Tongue (tissue), 2 donors: Measurements from ENCODE around the gene AWAT2. TPM values are rescaled to one million over a fixed set of nuclear protein-coding genes. Genes with fewer than 3 reads are reported as not detected.

Source experiments
- DNase-seq: peaks from one replicate; pipeline ENCODE4 v3.0.0-alpha.2; 2015
- total RNA-seq: library from RNA; depleted of rRNA; stranded (reverse); fragments of >200 nt; gene quantifications from one replicate; pipeline ENCODE4 v1.2.3, GENCODE V29; 2014

Gene AWAT2, protein sequence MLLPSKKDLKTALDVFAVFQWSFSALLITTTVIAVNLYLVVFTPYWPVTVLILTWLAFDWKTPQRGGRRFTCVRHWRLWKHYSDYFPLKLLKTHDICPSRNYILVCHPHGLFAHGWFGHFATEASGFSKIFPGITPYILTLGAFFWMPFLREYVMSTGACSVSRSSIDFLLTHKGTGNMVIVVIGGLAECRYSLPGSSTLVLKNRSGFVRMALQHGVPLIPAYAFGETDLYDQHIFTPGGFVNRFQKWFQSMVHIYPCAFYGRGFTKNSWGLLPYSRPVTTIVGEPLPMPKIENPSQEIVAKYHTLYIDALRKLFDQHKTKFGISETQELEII
- total RNA-seq = not detected

DNA sequence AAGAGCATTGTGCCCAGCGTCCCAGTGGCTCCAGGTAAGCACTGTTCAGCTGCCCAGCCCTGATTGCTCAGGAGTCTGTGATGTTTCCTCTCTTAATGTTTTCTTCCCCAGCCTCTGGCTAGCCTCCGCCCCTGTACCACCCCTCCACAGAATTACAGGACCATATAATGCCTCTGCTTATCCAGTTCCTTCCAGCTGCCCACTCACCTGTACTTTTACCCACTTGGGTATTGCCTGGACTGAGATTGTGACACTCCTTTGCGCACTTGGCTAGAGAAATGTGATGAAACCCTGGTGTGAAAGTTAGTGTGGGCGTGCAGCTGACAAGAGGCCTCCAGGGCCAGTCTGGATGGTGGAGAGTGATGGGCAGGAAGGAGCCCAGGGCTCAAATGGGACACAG is at the start of gene AWAT2:
Gene AWAT2, minus strand, starts transcription at position 14 of the 400 bp plus-strand sequence. Its CDS starts 6 bp downstream, at position 8.
- DNase-seq = no peak

DNA sequence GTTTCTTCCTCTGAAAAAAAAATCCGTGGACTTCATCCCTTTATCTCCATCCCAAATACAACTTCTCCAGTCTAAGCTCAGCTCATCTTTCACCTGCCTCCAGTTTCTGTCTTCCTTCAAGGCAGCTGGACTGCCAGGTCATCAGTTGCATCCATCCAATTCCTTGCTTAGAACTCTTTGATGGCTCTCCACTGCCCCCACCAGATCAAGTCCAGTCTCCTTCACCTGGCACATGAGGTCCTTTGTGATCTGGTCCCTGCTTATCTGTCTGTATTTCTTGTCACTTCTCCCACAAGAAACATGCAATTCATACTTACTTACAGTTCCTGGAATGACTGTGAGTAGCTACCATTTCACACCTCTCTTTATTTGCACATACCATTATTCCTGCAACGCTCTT is 46.3 kb upstream of the AWAT2 start:
- DNase-seq = no peak

DNA sequence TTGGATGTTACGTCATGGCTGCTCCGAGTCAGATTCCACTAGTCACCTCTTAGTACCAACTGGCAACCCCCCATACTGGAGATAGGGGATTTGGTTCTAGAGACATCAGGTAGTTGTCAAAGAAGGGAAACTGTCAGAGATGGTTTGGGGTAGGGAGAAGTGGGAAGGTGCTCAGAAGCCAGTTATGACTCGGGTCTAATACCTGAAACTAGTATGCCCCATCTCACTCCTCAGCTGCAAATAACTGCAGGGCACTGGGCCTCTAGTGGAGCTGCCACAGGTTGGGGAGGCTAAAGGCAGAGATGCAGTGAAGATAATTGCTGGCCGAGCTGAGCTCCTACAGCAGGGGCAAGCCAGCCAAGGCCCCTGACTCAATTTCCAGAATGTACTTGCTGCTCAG is 42.5 kb upstream of the AWAT2 start:
- no peak for DNase-seq

DNA sequence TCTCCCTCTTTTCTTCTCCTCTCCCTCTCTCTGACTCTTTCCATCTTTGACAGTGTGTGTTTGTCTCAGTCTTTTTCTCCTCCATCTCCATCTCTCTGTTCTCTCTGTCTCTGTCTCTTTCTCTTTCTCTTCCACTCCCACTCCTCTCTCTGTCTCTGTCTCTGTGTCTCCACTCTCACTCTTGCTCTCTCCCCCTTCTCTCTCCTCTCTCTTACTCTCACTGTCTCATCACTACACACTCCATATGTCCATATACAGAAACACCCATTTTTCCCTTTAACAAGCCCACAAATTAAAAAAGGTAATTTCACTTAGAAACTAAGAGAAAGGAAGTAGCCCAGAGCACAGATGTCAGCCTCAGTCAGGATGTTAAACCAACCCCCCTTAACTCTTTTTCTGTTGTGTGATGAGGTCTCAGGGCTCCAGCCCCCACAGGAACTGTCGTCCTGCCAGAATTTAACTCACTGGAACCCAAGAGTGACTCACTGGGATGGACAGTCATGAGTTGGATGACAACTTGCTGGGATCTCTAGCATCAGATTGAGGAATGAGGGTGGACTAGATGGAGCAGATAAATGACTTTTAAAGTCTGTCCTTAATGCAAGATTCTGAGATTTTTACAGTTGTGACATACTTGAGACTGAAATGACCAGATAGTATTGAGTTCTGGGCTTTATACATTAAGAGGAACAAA is 40.0 kb upstream of the AWAT2 start:
- DNase-seq = no peak

DNA sequence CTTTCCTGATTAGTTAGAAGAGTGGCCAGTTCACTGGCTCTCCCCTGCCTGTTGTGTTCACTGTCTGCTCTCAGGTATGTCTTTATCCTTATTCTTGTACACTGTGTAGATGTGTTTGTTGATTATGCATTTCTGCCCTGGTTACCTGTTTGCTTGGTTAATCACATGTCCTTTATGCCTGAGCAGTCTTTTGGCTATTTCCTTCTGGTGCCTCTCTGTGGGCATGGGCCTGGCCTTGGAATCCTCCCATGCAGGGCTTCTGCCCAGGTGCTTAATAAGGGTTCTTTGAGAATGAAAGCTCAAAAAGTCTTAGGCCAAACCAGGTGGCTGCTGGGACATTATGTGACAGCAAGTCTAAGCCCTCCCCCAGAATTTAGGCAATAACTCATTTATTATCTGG is 39.0 kb upstream of the AWAT2 start:
- no peak for DNase-seq

DNA sequence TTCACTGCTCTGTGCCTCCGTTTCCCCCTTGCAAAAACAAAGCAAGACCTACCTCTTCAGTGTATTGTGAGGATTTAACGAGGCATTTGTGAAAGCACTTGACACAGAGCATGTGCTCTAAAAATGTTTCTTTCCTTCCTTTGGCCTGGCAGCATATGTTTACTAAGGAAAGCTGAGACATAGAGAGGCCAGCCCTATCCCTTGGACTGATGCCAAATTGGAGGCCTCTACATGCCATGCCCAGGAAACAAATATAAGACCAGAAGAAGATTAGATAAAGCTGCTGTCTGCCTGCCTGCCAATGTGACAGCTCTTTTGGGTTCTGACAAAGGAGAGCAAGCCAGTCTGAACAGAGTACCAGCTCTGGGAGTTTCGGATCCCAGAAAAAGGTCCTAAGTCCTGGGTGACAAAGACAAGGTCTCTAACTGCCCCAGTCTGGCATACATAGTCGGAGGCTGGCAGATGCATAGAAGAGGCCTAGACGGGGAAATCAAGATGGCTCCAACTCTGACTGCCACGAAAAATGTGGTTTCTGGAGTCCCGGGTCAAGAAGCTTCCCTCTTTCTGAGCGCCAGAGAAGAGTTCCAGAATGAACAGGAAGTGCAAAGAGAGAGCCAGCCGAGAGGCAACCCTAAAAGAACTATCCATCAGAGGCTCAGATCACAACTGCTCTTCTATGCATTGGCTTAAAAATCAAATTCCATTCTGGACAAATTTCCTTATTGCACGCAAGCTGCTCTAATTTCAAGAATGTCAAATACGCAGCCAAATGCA is 38.3 kb upstream of the AWAT2 start:
- peak; percentile 72 for DNase-seq

DNA sequence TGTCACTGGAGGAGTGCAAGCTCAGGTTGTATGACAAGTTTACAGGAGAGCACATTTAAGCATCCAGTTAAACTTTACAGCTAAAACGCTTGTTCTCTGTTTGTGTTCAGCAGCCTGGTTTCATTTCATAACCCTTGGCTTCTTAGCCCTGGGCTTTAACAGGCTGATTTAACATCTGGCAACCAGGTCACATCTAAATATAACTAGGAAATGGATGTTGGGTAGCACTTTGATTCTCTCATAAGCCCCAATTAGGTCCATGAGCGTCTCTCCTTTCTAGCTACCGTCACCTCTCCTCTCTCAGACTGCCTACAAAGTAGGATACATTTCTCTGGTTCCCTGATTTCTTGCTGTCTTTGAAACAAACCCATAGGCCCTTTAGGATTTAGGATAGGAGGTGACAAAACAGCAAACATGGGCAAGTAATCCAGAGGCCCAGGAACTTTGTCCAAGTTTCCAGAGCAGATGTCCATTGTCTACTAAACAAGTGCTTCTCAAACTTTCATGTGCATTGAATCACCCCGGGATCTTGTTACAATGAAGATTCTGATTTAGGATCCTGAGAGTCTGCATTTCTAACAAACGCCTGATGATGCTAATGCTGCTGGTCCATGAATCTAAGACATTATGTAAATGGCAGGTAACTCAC is 35.0 kb upstream of the AWAT2 start:
- peak; percentile 7 for DNase-seq

DNA sequence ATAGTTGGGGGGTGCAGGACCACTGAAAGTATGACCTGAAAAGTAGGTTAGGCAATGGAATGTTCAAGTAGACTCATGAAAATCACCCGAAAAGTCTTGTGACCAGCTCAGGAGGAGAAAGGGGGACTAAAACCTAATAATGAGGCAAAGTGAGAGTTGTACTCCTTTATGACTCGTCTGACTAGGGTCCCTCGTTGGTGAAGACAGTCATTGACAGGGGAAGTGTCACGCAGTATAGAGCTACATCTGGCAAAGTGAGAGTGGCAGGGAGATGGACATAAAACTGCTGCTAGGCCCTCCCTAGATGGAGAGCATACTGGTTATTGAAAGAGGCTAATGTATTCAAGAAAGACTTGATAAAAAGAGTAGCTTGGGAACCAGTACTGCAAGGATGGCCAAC is 33.0 kb upstream of the AWAT2 start:
- DNase-seq = no peak

DNA sequence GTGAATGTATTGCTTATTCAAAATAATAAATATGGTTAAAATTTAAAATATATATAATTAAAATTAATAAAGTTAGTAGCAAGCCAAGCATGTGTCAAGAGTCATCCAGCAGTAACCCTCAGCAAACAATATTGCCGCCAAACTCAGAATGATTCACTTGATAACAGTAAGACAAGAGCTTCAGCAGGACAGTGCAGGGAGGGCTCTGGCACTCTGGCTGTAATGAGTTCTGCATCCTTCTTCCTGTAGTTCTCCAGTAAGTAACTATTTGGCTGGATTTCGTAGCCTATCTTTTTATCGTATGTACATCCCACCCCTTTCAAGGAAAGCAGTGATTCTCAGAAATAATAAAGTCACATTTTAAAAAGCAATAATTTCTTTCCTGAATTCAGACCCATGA is 30.1 kb upstream of the AWAT2 start:
- DNase-seq = no peak

DNA sequence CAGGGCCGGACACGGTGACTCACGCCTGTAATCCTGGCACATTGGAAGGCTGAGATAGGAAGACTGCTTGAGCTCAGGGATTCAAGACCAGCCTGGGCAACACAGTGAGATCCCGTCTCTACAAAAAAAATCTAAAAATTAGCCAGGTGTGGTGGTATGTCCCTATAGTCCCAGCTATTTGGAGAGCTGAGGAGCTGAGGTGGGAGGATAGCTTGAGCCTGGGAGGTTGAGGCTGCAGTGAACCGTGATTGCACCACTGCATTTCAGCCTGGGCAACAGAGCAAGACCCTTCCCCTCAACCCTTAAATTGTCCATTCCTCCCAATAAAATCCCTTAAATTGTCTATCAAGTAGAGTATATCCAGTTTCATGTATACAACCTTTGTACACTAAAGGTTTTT is 29.6 kb upstream of the AWAT2 start:
- no peak for DNase-seq

DNA sequence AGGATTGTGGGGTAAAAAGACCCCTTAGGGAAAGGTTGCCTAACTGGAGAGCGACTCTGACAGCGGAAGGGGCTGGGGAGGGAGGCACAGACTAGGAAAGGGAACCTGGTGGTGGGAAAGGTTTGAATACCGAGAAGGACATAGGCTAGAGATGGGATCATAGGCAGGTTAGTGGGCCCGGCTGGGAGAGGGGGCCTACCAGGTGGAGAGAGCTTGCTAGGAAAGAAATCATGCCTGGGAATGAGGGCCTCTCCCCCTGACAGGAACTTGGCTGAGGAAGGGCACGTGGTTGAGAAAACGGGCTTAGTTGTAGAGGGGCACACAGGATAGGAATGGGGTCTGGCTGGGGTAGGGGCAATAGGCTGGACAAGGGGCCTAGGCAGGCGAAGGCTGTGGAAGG is 16.9 kb upstream of the AWAT2 start:
- no peak for DNase-seq

DNA sequence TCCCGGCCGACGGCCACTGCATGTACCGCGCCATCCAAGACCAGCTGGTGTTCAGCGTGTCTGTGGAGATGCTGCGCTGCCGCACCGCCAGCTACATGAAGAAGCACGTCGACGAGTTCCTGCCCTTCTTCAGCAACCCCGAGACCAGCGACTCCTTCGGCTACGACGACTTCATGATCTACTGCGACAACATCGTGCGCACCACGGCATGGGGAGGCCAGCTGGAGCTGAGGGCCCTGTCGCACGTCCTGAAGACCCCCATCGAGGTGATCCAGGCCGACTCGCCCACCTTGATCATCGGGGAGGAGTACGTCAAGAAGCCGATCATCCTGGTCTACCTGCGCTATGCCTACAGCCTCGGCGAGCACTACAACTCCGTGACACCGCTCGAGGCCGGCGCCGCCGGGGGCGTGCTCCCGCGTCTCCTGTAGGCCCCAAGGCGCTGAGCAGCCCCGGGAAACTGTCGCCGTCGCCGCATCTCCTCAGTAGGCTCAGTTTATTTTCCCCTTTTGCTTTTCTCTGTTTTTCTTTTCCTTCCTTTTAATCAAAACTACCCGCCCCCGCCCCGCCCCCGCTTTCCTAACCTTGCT is 13.3 kb upstream of the AWAT2 start:
- DNase-seq = no peak

DNA sequence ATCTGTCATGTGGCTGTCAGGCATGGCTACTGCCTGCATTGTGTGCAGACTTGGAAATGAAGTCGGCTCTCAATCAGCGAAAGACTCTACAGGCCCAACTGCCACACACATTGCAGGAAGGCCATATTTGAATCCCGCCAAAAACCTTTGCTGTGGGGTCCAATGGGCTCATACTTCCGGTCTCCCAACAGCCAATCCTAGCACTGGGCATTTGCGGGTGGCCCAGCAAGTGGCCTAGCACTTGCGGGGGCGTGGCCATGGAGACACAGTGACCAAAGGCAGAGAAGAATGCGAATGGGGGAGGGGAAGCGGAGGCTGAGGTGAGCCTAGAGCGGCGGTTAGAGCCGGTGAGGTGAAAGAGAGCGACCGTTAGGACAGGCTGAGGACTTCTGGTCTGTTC is 12.3 kb upstream of the AWAT2 start, which contains the start of gene OTUD6A:
Gene OTUD6A, plus strand, starts transcription at position 382 of the 400 bp plus-strand sequence. CDS start 68 bp downstream, outside the sequence.
- DNase-seq = no peak

DNA sequence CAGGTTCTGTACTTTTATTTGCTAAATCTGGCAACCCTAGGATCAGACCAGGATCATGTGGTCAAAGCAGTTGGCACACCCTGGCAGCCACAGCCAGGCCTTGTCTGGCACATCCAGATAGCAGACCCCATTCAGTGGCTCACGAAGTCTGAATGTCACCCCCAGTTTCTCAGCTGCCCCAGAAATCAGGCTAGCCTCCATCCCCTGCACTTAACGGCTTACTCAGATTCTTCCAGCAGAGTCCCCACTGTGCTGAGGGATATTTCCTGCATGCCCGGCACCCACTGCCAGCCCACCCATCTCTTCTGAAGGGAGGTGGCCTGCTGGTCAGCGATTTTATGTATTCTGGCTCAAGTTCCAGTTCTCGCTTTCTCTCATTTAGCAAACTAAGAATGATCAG is 4.7 kb upstream of the AWAT2 start:
- no peak for DNase-seq

DNA sequence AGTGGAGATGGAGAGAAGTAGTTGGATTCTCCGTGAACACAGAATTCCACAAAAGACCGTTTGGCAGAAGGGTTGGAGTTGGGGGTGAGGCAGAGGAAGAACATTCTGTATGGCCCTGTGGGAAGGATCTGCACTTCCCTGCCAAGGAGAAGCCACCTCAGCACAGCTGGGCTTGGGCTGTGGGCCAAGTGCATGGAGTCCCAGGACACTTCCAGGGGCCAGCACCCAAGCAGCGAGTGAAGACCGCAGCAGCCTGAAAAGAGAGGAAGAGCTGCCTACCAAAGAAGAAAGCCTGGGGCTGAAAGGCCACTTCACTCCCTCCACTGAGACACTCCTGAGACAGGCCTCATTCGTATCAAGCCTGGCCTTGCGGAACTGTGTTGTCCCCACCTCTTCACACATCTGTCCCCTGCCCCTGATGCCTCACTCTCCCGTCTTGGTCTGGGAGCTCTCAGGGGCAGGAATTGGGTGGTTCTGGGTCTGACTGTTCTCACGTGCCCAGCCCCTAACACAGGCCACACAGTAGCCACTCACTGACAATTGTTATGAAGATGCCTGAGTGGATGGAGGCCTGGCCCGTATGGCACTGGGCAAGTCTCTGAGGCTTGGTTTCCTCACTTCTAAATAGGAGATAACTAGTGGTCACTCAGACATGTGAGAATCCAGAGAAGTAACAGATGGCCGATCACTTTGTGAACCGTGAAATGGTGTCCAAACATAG is 3.3 kb upstream of the AWAT2 start:
- no peak for DNase-seq

DNA sequence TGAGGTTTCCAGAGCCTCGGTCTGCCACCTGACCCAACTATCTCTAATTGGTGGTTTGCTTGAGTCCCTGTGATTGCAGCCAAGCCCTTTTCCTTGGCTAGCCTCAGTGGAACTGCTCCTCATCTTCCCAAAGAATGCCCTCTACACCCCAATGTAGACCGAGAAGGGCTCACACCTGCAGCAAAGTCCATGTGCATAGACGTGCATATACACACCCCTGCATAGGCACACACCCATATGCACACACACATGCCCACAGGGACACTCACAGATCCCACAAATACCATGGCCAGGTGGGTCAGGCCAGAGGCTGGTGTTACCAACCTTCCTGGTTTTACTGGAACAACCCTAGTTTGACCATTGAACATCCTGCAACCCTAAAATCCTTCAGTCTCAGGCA is 332 bp downstream of the AWAT2 start:
- no peak for DNase-seq

DNA sequence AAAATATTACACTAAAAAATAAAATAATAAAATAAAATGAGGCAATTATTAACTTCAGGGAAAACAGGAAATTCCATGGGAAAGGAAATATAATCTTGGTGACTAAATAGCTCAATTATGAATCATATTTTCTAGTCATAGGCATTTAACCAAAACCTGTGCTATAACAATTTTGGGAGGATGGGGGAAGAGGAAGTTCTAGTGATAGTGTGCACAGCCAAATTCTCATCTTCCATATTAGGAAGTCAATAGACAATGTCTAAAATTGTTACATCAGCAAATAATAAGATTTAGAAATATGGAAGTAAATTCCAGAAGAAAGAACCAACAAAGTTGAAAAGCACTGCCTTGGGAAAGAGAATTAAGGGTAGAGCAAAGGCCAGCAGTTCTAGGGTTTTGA is 2.8 kb downstream of the AWAT2 start:
- DNase-seq = no peak

DNA sequence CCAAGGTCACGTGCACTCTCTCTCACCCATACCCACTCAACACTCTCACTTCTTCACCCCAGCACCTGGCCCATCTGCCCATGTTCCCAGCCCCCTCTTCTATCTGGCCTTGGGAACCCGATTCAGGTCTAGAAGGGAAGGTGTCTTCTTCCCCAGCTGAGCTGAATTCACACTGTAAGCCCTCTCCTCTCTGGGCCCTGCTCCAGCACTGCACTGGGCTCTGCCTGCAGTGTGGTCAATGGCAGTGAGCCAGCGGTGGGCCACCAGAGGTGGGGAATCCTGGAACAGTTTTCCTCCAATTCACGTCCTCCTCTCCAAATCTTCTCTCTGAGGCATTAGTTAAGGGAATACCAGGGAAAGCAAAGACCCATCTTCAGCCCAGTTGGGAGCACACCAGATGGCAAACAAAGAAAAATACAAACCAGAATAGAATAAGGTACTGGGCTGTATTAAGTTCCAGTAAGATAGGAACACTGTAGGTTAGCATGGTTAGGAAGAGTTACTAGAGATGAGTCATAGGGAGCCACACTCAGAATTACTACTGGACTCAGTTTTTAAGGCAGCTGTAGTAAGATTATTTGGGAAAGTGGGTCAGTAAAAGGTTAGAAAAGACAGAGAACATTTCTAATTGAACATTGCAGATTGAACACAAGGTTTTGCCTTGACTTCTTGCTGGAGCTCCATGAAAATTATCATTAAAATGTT is 5.0 kb downstream of the AWAT2 start:
- DNase-seq = no peak

DNA sequence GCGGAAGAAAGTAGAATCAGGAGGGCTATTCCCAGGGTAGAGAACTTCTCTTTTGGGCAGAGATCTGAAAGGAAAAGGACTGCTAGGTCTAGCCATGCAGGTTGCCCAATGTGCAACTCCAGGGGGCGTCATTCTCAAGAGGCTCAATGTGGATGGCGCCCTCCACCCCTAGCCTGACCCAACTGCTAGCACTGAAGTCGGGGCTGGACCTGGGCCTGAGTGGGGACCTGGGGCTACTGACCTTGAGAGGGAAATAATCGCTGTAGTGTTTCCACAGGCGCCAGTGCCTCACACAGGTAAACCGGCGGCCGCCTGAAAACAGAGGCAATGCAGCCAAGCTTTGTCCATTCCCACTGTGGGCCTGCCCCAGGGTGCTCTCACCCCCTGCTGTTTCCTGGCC is 6.1 kb downstream of the AWAT2 start:
- DNase-seq = no peak

DNA sequence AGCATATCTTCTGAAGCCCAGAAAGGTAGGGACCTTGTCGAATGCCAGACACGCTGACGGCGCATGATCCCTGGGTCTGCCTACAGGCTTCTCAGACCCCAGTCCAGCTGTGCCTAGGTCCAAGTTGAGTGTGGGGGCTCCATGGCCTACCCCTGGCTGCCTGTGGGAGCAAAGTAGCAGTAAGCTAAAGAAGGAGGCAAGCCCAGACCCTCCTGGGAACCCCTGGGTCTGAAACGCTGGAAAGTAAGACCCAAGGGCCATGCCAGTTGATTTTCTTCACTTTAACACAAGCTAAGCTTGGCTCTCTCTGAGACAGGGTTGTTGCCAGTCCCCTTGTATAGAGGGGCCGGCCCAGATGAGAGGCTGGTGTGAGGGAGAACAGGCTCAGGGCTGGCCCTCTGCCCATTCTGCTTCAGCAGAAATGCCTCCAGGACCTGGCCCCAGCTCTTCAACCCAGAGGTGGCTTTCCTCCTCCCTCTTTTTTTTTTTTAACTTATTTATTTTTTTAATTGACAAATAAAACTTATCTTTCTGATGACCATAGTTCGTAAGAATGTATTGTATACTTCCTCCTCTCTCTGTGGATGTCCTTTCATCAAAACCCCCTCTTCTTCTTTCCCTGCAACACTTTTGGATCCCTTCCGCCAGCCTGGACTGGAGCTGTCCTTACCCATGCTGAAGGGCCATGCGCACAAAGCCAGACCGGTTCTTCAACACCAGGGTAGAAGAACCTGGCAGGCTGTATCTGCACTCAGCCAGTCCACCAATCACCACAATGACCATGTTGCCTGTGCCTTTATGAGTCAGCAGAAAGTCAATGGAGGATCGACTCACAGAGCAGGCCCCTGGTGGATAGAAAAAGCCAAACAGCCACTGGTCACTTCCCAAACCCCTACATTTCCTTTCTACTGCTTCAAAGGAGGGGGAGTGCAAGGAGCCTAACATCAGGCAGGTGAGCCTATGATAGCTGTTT is 7.1 kb downstream of the AWAT2 start:
- no peak for DNase-seq
